Endodermal cell (in vitro differentiated cells): ENCODE data around the gene UBAP2. TPM values are rescaled to one million over a fixed set of nuclear protein-coding genes. Genes with fewer than 3 reads are reported as not detected.
A peak's percentile ranks its signal among the peaks of the same experiment; 100 is the strongest.

Experiments used
- DNase-seq: peaks from one replicate; pipeline ENCODE4 v3.0.0-alpha.2; 2017
- H3K27ac ChIP-seq: 2 replicates; pipeline ENCODE4 v1.5.1; 2013; ENCODE audit warnings: mild to moderate bottlenecking, low read depth, low read length, moderate library complexity
- H3K27me3 ChIP-seq: 2 replicates; pipeline ENCODE4 v1.6.1; 2013; ENCODE audit warnings: mild to moderate bottlenecking, low read length, moderate library complexity; ENCODE audit not compliant: insufficient read depth, control insufficient read depth, poor library complexity, severe bottlenecking
- H3K36me3 ChIP-seq: 2 replicates; pipeline ENCODE4 v1.7.0; 2013; ENCODE audit warnings: mild to moderate bottlenecking, low read length, moderate library complexity; ENCODE audit not compliant: control insufficient read depth, insufficient read depth
- H3K4me1 ChIP-seq: one replicate; pipeline ENCODE4 v1.7.0; 2013; ENCODE audit warnings: low read length; ENCODE audit not compliant: control insufficient read depth, insufficient read depth
- H3K4me3 ChIP-seq: 2 replicates; pipeline ENCODE4 v1.5.1; 2013; ENCODE audit warnings: mild to moderate bottlenecking, low read length, moderate library complexity
- H3K9ac ChIP-seq: 2 replicates; pipeline ENCODE4 v1.6.1; 2013; ENCODE audit warnings: mild to moderate bottlenecking, low read length, moderate library complexity; ENCODE audit not compliant: poor library complexity, severe bottlenecking; ENCODE audit errors: extremely low read depth
- H3K9me3 ChIP-seq: 2 replicates; pipeline ENCODE4 v1.6.1; 2013; ENCODE audit warnings: mild to moderate bottlenecking, low read length, moderate library complexity; ENCODE audit not compliant: control insufficient read depth
- H3K27ac Mint-ChIP-seq: 2 replicates; pipeline ENCODE4 v1.8.0; 2020; ENCODE audit warnings: mixed read lengths
- H3K27me3 Mint-ChIP-seq: 2 replicates; pipeline ENCODE4 v1.8.0; 2021; ENCODE audit warnings: mild to moderate bottlenecking, mixed read lengths; ENCODE audit not compliant: insufficient read depth
- H3K36me3 Mint-ChIP-seq: 2 replicates; pipeline ENCODE4 v1.8.0; 2020; ENCODE audit warnings: low read depth, mixed read lengths
- H3K4me1 Mint-ChIP-seq: 2 replicates; pipeline ENCODE4 v1.8.0; 2020; ENCODE audit warnings: mixed read lengths
- H3K4me3 Mint-ChIP-seq: 2 replicates; pipeline ENCODE4 v1.8.0; 2020; ENCODE audit warnings: mild to moderate bottlenecking, moderate library complexity, mixed read lengths
- H3K9me3 Mint-ChIP-seq: 2 replicates; pipeline ENCODE4 v1.8.0; 2020; ENCODE audit warnings: mild to moderate bottlenecking, mixed read lengths
- CTCF ChIP-seq: fragments of 200-600 bp; sonication (generic); conservative IDR thresholded peaks from 2 replicates; pipeline ENCODE4 v1.5.0; 2021; ENCODE audit warnings: antibody characterized with exemption, mild to moderate bottlenecking
- WGBS, 2 experiments: methylation state at CpG; one replicate each; pipeline versions ENCODE4 v1.1.5 to v1.1.7; 2013; ENCODE audit warnings: missing lambda C conversion rate in 2 of 2, mixed read lengths in 1 of 2; ENCODE audit not compliant: insufficient coverage in 1 of 2, insufficient read length in 1 of 2; 5-methylcytosine and 5-hydroxymethylcytosine counted together
- total RNA-seq, 2 donors: library from RNA; stranded (reverse); fragmentation: NEBNext Ultra II Directional in 1 of 2; extraction: Animal tissue kit (Norgen Biotek cat#: 25700) in 1 of 2; gene quantifications; 2 replicates in 1 of 2; 3 replicates in 1 of 2; pipeline ENCODE4 v1.2.1, GENCODE V29; 2021

Gene UBAP2
- total RNA-seq, 2 donors from 2014 or later, result 60.9 to 82.1 TPM

- Histone ChIP-seq H3K36me3 (no peaks in the 10 kb centered on the region), H3K9me3 (no peaks in the 10 kb centered on the region), H3K27me3 (no peaks in the 10 kb centered on the region), H3K4me3 (no peak overlapping the region), H3K9ac (no peak overlapping the region), H3K27ac (peak overlapping the region; percentile 32), H3K4me1 (peaks cover 7% of the 10 kb centered on the region)
- 92 to 93% methylated on average over 7 of the region's 7 CpGs for WGBS, 2 experiments
- peaks cover 3% of the 10 kb centered on the region for H3K36me3 Mint-ChIP-seq
- peak overlapping the region; percentile 77 for H3K27ac Mint-ChIP-seq
- peaks cover 23% of the 10 kb centered on the region for H3K4me1 Mint-ChIP-seq
- H3K27me3 Mint-ChIP-seq, result no peaks in the 10 kb centered on the region
- no peak overlapping the region for H3K4me3 Mint-ChIP-seq
- no peak for DNase-seq
- no peaks in the 10 kb centered on the region for H3K9me3 Mint-ChIP-seq
- no peak for TF ChIP-seq CTCF
Observed at GRCh38 chr9:33878691-33879366, 169.9 kb downstream of the UBAP2 start.

- no peaks in the 10 kb centered on the region for H3K36me3 ChIP-seq
- peaks cover 7% of the 10 kb centered on the region for H3K4me1 ChIP-seq
- WGBS, 2 experiments, result 92 to 93% methylated on average over 6 to 10 of the region's 10 CpGs
- H3K4me1 Mint-ChIP-seq, result peaks cover 20% of the 10 kb centered on the region
- no peaks in the 10 kb centered on the region for H3K27me3 ChIP-seq
- no peak overlapping the region for H3K9ac ChIP-seq
- no peak for DNase-seq
- TF ChIP-seq CTCF, result no peak
- H3K36me3 Mint-ChIP-seq, result no peaks in the 10 kb centered on the region
- no peak overlapping the region for H3K4me3 Mint-ChIP-seq
- H3K9me3 Mint-ChIP-seq, result no peaks in the 10 kb centered on the region
- peak overlapping the region; percentile 77 for H3K27ac Mint-ChIP-seq
- H3K27ac ChIP-seq, result no peak overlapping the region
- no peak overlapping the region for H3K4me3 ChIP-seq
- H3K27me3 Mint-ChIP-seq, result no peaks in the 10 kb centered on the region
- H3K9me3 ChIP-seq, result no peaks in the 10 kb centered on the region
Observed at GRCh38 chr9:33877727-33878489, 170.8 kb downstream of the UBAP2 start.

Other genes with a start within 250 kb of the UBAP2 start
- gene UBE2R2, start 231.7 kb downstream of the UBAP2 start, total RNA-seq, result 10 to 100 TPM; 66.4 to 74.4 TPM
- 10 to 100 TPM; 35.0 to 37.0 TPM for gene DCAF12, start 77.8 kb upstream of the UBAP2 start, total RNA-seq
- 10 to 100 TPM; 36.4 to 39.8 TPM for gene UBAP1, start 130.2 kb upstream of the UBAP2 start, total RNA-seq